ENCODE results near the gene KIF13A.

- no peak for TF ChIP-seq CTCF (IDR thresholded peaks at IDR 0.05)
- TF ChIP-seq POLR2A (IDR thresholded peaks at IDR 0.05), result no peak
Observed at GRCh38 chr6:17884498-17885478, 102.6 kb downstream of the KIF13A start.

Measured in Peyer's patch (tissue), 4 donors.